ENCODE data around the gene SEPHS1. TPM values are rescaled to one million over a fixed set of nuclear protein-coding genes. Genes with fewer than 3 reads are reported as not detected.

SEPHS1 gene
- total and polyA plus RNA-seq, 7 donors: 25.9 to 41.0 (median 33.5) TPM

DNA sequence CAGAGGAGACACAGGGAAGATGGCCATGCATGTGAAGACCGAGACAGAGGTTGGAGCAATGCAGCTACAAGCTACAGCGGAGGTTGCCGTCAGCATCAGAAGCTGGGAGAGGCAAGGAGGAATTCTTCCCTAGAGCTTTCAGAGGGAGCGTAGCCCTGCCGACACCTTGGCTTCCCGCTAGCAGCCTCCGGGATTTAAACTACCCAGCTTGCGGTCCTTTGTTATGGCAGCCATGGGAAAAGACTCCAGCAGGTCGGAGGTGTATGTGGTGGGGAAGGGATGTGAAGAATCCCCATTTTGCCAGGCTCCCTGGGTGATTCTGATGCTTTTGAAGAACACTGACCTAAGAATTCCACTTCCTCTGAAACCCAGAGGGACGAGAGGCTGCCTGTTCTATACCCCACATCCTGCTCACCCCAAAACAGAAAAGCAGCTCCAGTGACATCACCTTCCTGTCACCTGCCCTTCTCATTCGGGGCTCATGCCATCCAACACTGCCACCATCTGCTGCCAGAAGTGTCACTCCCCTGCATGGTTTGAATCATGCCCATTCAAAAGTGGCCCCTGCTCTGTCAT is 3.3 kb upstream of the SEPHS1 start:
- DNase-seq: no peak
- 64 to 83% methylated on average over 11 of the region's 11 CpGs for WGBS, 2 donors
- Histone ChIP-seq H3K4me3 (no peak overlapping the region), H3K36me3 (no peaks in the 10 kb centered on the region), H3K27me3 (peaks cover 0 to 46% (median 10%) of the 10 kb centered on the region in 3 donors), H3K4me1 (peaks cover 0 to 20% (median 16%) of the 10 kb centered on the region in 4 donors), H3K27ac (no peak overlapping the region), H3K9me3 (no peaks in the 10 kb centered on the region)
- intact Hi-C loops (cut with DNase I): no loop called here
- no peak for TF ChIP-seq POLR2A (IDR thresholded peaks at IDR 0.05)
- TF ChIP-seq POLR2AphosphoS5 (IDR thresholded peaks at IDR 0.05): no peak
- no peak for TF ChIP-seq EP300 (IDR thresholded peaks at IDR 0.05)
- TF ChIP-seq, protein P1, sequence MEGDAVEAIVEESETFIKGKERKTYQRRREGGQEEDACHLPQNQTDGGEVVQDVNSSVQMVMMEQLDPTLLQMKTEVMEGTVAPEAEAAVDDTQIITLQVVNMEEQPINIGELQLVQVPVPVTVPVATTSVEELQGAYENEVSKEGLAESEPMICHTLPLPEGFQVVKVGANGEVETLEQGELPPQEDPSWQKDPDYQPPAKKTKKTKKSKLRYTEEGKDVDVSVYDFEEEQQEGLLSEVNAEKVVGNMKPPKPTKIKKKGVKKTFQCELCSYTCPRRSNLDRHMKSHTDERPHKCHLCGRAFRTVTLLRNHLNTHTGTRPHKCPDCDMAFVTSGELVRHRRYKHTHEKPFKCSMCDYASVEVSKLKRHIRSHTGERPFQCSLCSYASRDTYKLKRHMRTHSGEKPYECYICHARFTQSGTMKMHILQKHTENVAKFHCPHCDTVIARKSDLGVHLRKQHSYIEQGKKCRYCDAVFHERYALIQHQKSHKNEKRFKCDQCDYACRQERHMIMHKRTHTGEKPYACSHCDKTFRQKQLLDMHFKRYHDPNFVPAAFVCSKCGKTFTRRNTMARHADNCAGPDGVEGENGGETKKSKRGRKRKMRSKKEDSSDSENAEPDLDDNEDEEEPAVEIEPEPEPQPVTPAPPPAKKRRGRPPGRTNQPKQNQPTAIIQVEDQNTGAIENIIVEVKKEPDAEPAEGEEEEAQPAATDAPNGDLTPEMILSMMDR (IDR thresholded peaks at IDR 0.05): no peak

DNA sequence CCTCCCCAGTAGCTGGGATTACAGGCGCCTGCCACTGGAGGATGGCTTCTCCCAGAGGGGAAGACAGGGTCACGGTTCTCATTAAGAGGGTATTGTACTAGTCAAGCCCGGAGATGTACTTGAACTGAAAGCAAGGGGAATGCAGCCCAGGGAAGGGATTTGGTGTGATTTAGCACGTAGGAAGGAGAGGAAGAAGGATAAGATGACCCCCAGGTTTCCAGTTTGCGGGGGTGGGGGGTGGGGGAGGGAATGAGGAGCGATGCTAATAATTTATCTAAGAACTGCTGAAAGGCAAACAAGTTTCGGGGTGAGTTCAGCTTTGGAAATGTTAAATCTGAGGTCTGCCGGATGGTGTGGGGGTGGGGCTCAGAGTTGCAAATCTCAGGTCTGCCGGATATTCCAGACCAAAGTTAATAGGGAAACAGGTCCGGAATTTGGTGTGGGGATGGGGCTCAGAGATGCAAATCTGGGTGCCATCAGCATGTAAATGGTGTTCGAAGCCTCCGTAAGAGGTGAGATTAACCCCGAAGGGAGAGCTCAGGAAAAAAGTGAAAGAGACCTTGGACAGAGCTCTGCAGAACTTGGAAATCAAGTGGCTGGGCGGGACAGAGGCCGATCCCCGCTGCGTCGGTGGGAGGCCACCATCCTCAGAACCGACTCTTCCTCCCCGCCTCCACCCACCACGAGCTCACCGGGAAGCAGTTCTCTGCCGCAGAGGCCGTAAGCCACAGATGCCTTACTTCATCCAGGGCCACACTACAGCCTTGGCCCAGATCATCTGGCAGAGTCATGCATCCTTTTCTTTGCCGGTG is 1.6 kb upstream of the SEPHS1 start:
- 2% methylated on average over 25 of the region's 25 CpGs for WGBS, 2 donors
- Histone ChIP-seq H3K4me1 (peaks cover 0 to 32% (median 28%) of the 10 kb centered on the region in 4 donors), H3K27me3 (peaks cover 0 to 31% (median 10%) of the 10 kb centered on the region in 3 donors), H3K27ac (peak overlapping the region; percentile 95 to 97 (median 96)), H3K4me3 (peak overlapping the region; percentile 54 to 91 (median 87)), H3K36me3 (no peaks in the 10 kb centered on the region), H3K9me3 (no peaks in the 10 kb centered on the region)
- TF ChIP-seq POLR2A (IDR thresholded peaks at IDR 0.05): no peak
- TF ChIP-seq, protein P1 (IDR thresholded peaks at IDR 0.05): no peak
- peak in 2 of 4 donors; percentile 29 to 33 for TF ChIP-seq POLR2AphosphoS5 (IDR thresholded peaks at IDR 0.05)
- DNase-seq: peak; percentile 83
- intact Hi-C loops (cut with DNase I): loop anchor here (5.0 kb wide), 2 partner anchors 1307 to 1528 kb away; partner anchors contain the start of genes SUV39H2 and UPF2

DNA sequence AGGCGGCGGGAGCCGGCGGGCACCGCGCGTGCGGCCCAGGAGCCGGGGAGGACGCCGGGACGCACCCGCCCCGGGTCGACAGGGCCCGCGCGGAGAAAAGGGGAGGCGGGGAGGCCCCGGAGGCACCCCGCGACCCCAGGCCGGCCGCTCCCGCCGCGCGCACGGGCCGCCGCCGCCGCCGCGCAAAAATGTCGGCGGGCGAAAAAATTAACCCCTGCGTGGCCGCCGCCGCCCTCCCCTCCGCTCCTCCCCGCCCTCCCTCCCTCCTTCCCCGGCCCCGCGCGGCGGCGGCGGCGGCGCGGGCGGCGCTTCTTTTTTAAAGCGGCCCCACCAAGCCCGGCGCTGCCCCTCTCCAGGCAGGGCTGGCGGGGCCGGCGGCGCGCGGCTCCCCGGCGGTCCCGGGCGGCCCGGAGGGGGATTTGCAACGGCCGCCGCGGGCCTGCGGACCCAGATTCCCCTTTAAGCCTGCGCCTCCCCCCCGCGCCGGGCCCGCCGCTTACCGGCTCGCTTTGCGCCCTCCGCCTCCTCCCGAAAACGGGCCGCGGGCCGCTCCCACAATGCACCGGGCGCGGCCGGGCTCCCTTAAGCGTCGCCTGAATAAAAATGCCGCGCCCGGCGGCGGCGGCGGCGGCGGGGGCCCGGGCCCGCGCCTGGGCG is 465 bp downstream of the SEPHS1 start:
- TF ChIP-seq POLR2A (IDR thresholded peaks at IDR 0.05) (no peak), POLR2AphosphoS5 (IDR thresholded peaks at IDR 0.05) (peak in 1 of 4 donors; percentile 25), EP300 (IDR thresholded peaks at IDR 0.05) (no peak)
- TF ChIP-seq, protein P1 (IDR thresholded peaks at IDR 0.05): no peak
- 0 to 1% methylated on average over 109 of the region's 109 CpGs for WGBS, 2 donors
- Histone ChIP-seq H3K4me1 (peaks cover 0 to 32% (median 28%) of the 10 kb centered on the region in 4 donors), H3K27ac (peak overlapping the region; percentile 95 to 97 (median 96)), H3K4me3 (peak overlapping the region; percentile 69 to 91 (median 87)), H3K9me3 (no peaks in the 10 kb centered on the region), H3K36me3 (no peaks in the 10 kb centered on the region), H3K27me3 (peaks cover 0 to 10% (median 0%) of the 10 kb centered on the region in 3 donors)
- intact Hi-C loops (cut with DNase I): loop anchor here (2.0 to 5.0 kb wide), 3 partner anchors 47 to 1530 kb away; partner anchors contain the start of genes PHYH, SUV39H2 and UPF2
- peak; percentile 90 for DNase-seq

DNA sequence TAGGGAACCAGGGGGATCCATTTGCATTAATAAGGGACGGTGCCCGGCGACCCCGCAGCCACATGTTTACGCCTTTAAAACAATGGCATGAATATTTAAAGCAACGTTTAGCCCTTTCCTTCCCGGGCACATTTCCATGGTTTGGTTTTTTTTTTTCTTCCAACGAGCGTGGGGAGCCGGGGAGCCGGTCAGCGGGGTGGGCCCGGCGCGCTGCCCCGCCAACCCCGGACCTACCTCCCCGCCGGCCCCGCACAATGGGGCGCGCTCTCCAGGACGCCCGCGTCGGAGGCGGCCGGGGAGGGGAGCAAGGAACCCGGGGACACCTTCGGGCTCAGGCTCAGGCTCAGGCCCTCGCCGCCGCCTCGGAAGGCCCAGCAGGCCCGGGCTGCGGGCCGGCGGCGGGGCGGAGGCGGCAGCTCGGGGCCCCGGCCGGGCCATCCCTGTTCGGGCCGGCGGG is 1.0 kb downstream of the SEPHS1 start:
- intact Hi-C loops (cut with DNase I): loop anchor here (2.0 to 5.0 kb wide), 3 partner anchors 46 to 1530 kb away; partner anchors contain the start of genes PHYH, SUV39H2 and UPF2
- TF ChIP-seq EP300 (IDR thresholded peaks at IDR 0.05): no peak
- TF ChIP-seq, protein P1 (IDR thresholded peaks at IDR 0.05): no peak
- no peak for TF ChIP-seq POLR2AphosphoS5 (IDR thresholded peaks at IDR 0.05)
- TF ChIP-seq POLR2A (IDR thresholded peaks at IDR 0.05): no peak

More for the DNA sequence above, 1.0 kb downstream of the SEPHS1 start:
- DNase-seq: no peak
- Histone ChIP-seq H3K27ac (peak overlapping the region; percentile 95 to 97 (median 96)), H3K27me3 (peaks cover 0 to 5% (median 0%) of the 10 kb centered on the region in 3 donors), H3K4me1 (peaks cover 0 to 32% (median 28%) of the 10 kb centered on the region in 4 donors), H3K9me3 (no peaks in the 10 kb centered on the region), H3K4me3 (peak overlapping the region; percentile 69 to 91 (median 87)), H3K36me3 (no peaks in the 10 kb centered on the region)
- WGBS, 2 donors: 1% methylated on average over 47 of the region's 47 CpGs

Measured in sigmoid colon (tissue), 7 donors.